Measurements from ENCODE around the gene PSMD2. TPM values are rescaled to one million over a fixed set of nuclear protein-coding genes. Genes with fewer than 3 reads are reported as not detected.

Gene PSMD2
- total RNA-seq, 1 experiment from 2014 or later: 344 TPM

DNA sequence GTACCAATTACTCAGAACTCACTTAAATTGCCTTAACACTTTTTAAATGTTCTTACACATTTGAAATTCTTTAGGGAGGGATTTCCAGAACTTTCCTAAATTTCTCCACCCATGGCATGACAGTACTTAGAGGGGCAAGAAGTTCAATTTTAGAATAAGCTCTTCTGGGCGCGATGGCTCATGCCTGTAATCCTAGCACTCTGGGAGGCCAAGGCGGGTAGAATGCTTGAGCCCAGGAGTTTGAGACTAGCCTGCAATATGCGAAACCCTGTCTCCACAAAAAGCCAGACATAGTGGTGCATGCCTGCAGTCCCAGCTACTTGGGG is 49.0 kb downstream of the PSMD2 start:
- Histone ChIP-seq H2BK5ac (ENCODE audit: insufficient read length, low read length) (no peak overlapping the region), H3K23ac (ENCODE audit: insufficient read length, low read depth, low read length) (no peak overlapping the region), H3K56ac (ENCODE audit: insufficient read length, low read depth, low read length) (no peak overlapping the region), H3K4me1 (ENCODE audit: insufficient read depth, low read length) (0 out of 2 replicates have a peak, but pooled peaks cover 2% of the 10 kb centered on the region), H3K79me2 (ENCODE audit: insufficient read depth, low read length) (no peaks in the 10 kb centered on the region), H2BK15ac (ENCODE audit: low read depth, low read length) (no peak overlapping the region), H3K9ac (ENCODE audit: extremely low read depth, insufficient read length, low read length) (no peak overlapping the region), H2AK5ac (ENCODE audit: insufficient read length, low read length) (no peak overlapping the region), H2BK120ac (ENCODE audit: low read depth, low read length, poor library complexity, severe bottlenecking) (no peak overlapping the region), H2BK12ac (ENCODE audit: insufficient read length, low read depth, low read length) (no peak overlapping the region), H4K91ac (ENCODE audit: insufficient read length, low read depth, low read length) (no peak overlapping the region), H2BK20ac (ENCODE audit: low read depth, low read length, poor library complexity, severe bottlenecking) (no peak overlapping the region), H3K9me3 (ENCODE audit: control insufficient read depth, low read depth, low read length) (no peaks in the 10 kb centered on the region), H3T11ph (ENCODE audit: low read length) (no peak overlapping the region), H3K79me1 (ENCODE audit: insufficient read depth, low read depth, low read length, poor library complexity, severe bottlenecking) (no peaks in the 10 kb centered on the region), H3K4me2 (ENCODE audit: insufficient read depth, insufficient read length, low read length) (no peak overlapping the region), H3K27ac (ENCODE audit: insufficient read length, low read depth, low read length) (no peak overlapping the region), H4K8ac (replicated peaks; ENCODE audit: insufficient read length, low read depth, low read length) (no peak overlapping the region), H3K23me2 (ENCODE audit: insufficient read length, low read depth, low read length, poor library complexity, severe bottlenecking) (no peaks in the 10 kb centered on the region), H4K5ac (ENCODE audit: insufficient read length, low read depth, low read length) (no peak overlapping the region), H3K18ac (ENCODE audit: insufficient read length, low read depth, low read length) (no peak overlapping the region), H3K14ac (ENCODE audit: insufficient read depth, low read length) (no peak overlapping the region), H4K20me1 (ENCODE audit: control insufficient read depth, insufficient read depth, insufficient read length) (no peaks in the 10 kb centered on the region), H3K4ac (ENCODE audit: low read depth, low read length) (no peak overlapping the region), H2AFZ (ENCODE audit: low read length) (no peak overlapping the region), H3K27me3 (ENCODE audit: insufficient read depth, low read length) (no peaks in the 10 kb centered on the region)
- no CpG with 5 or more reads among the region's 4 CpGs for WGBS (ENCODE audit: extremely low coverage, insufficient read length, low lambda C conversion rate)
- Mint-ChIP-seq H3K4me1 (peaks cover 15 to 21% of the 10 kb centered on the region in 2 experiments), H3K9me3 (no peaks in the 10 kb centered on the region), H3K36me3 (ENCODE audit: insufficient read depth in 1 of 3, low read depth in 3 of 3) (peaks cover 12 to 42% (median 35%) of the 10 kb centered on the region in 3 experiments; a peak in 6 of 7 replicates), H3K27ac (peak overlapping the region in 1 of 3 experiments; percentile 52; a peak in 1 of 7 replicates), H3K4me3 (no peak overlapping the region), H3K27me3 (ENCODE audit: low read depth) (no peaks in the 10 kb centered on the region)
- TF ChIP-seq CTCF (conservative IDR thresholded peaks at IDR 0.05): no peak
- DNase-seq: no peak
